ENCODE results near the gene SALL1. TPM values are rescaled to one million over a fixed set of nuclear protein-coding genes. Genes with fewer than 3 reads are reported as not detected.

Gene SALL1
- total RNA-seq, 2 donors from 2014 or later = 0.08 TPM; not detected in 1

DNA sequence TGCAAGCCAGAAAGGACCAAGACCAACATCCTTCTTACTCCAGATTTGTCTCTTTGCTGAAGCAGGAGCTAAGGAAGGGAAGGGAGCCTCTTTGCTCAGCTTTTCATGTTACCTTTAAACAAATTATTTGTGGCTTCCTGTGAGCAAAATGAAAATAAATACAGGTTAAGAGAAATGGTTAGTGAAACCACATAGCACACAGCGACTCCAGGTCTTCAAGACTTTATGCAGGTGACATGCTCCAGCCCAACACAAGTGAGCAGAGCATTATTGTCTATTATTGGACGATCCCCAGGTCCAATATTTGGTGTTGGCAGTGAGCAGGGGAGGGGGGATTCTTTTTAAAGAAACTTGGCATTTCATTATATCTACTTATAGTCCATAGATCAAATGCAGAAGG is 53.3 kb downstream of the SALL1 start:
- H3K36me3 Mint-ChIP-seq = no peaks in the 10 kb centered on the region
- ATAC-seq (no peak), DNase-seq (ENCODE audit: low spot score) (no peak)
- no peak overlapping the region for H3K4me3 Mint-ChIP-seq
- no peaks in the 10 kb centered on the region for H3K4me1 Mint-ChIP-seq (ENCODE audit: low read depth in 2 of 2)
- H3K9me3 Mint-ChIP-seq = no peaks in the 10 kb centered on the region
- H3K27me3 Mint-ChIP-seq = peaks cover 0 to 10% of the 10 kb centered on the region in 2 donors
- no peak overlapping the region for H3K27ac Mint-ChIP-seq

DNA sequence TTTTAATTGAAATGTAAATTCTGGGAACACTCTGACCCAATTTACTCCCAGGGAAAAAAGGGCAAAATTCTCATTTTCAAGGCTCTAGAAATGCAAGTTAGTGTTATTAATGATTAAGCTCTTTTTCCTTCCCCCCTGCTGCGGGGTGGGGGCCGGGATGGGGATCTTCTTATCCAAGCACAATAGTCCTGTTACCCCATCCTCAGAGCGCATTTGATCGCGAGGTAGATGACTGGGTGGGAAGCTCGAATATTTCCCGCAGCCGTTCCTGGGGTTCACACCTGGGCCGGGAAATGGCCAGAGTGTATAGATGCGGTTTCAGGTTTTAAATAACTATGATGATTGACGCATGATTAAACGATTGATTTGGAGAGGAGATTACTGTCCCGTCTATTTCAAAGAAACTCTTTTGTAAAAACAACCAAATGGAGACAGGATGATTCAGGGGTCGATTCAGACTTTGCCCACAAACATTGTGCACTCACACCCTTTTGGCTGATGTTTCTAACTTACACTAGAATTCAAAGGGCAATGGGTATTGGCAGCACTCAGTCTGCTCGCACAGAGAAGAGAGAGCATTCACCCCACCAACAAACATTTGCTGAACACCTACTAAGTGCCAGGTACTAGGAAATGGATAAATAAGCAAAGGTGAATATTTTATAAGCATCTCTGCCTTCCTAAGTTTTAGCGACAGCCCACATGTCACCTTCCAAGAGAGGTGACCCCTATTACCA is 55.0 kb downstream of the SALL1 start:
- Mint-ChIP-seq H3K4me1 (ENCODE audit: low read depth in 2 of 2) (no peaks in the 10 kb centered on the region), H3K36me3 (no peaks in the 10 kb centered on the region), H3K4me3 (no peak overlapping the region), H3K9me3 (no peaks in the 10 kb centered on the region), H3K27me3 (peaks cover 7 to 10% of the 10 kb centered on the region in 2 donors), H3K27ac (no peak overlapping the region)
- DNase-seq (ENCODE audit: low spot score) (no peak), ATAC-seq (no peak)

DNA sequence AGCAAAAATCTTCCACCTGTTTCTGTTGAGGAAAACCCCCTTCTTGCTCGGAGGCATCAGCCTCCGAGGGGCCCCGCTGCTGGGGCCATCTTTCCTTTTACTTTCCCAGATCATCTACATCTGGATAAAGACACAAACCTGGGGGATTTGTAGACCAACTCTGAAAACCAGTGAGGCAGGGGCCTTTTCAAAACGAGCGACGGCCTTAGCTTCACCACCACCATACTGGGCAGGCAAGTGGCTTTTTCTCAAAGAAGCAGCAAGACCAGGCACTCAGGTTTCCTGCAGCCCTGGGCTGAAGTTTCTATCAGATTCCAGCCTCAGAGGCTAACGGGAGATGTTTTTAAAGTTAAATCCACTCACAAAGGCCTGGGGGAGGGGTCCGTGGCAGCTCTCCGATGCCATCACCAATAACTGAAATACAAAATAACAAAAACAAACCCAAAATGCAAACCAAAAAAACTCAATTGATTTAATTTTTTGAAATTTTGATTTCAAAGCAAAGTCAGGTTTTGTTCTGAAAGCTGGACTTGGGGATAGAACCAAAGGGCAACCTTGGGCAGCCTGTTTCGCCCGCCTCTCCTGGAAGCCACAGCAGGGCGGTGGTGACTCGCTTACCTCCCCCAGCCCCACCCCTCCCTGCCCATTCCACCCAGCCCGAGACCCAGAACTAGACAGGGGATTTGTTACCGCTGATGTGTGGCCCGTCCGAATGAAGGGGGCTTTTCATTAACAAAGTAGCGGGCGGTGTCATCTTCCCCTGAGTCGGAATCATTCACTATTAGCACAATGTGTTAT is 55.8 kb downstream of the SALL1 start:
- H3K4me3 Mint-ChIP-seq = no peak overlapping the region
- no peak overlapping the region for H3K27ac Mint-ChIP-seq
- DNase-seq (ENCODE audit: low spot score) (no peak), ATAC-seq (no peak)
- H3K27me3 Mint-ChIP-seq = peaks cover 7 to 10% of the 10 kb centered on the region in 2 donors
- H3K9me3 Mint-ChIP-seq = no peaks in the 10 kb centered on the region
- no peaks in the 10 kb centered on the region for H3K36me3 Mint-ChIP-seq
- no peaks in the 10 kb centered on the region for H3K4me1 Mint-ChIP-seq (ENCODE audit: low read depth in 2 of 2)

DNA sequence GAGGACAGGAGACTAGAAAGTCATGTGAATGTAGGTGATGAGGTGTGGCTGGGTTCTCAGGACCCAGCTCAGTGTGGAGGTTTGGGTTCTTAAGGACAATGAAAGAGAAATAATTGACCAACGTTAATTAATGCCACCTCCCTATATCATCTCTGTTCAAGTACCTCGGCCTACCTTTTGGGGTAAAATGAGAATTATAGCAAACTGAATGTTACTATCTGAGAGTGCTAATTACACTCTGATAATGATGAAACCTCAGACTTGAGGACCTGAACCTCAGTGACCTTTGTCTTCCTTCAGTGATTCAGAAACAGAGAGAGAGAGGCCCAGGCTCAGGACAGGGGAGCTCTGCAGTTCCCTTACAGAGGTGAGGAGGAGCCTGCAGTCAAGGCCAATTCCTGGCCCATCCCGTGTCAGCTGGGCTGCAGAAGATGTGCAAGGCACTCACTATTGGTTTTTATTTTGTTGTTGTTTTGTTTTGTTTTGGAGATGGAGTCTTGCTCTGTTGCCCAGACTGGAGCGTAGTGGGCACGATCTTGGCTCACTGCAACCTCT is 57.3 kb downstream of the SALL1 start:
- ATAC-seq = peak; percentile 31 to 54
- Mint-ChIP-seq H3K4me3 (no peak overlapping the region), H3K9me3 (peaks cover 4% of the 10 kb centered on the region), H3K27me3 (peaks cover 7 to 10% of the 10 kb centered on the region in 2 donors), H3K36me3 (no peaks in the 10 kb centered on the region), H3K4me1 (ENCODE audit: low read depth in 2 of 2) (no peaks in the 10 kb centered on the region), H3K27ac (no peak overlapping the region)
- no peak for DNase-seq (ENCODE audit: low spot score)
